GM12892 (cell line): ENCODE measurements around the gene MYLK.

ENCODE experiments used
- DNase-seq: peaks from one replicate; pipeline ENCODE4 v3.0.0; 2011; ENCODE audit not compliant: insufficient read length
- FAIRE-seq: peaks from 2 replicates; lab custom pipeline; 2011; peaks lifted over from hg19 to GRCh38; lab: Jason Lieb, UNC
- POLR2A ChIP-seq: IDR thresholded peaks from 2 replicates; pipeline ENCODE4 v1.6.1; 2011; ENCODE audit warnings: low read depth, low read length, control low read depth
- POLR2AphosphoS5 ChIP-seq: IDR thresholded peaks from 2 replicates; pipeline ENCODE4 v1.6.1; 2011; ENCODE audit warnings: low read depth, low read length, control low read depth
- TAF1 ChIP-seq: IDR thresholded peaks from 2 replicates; pipeline ENCODE4 v1.6.1; 2011; ENCODE audit warnings: low read depth, mild to moderate bottlenecking, control low read depth, low read length, borderline replicate concordance

Gene MYLK

DNA sequence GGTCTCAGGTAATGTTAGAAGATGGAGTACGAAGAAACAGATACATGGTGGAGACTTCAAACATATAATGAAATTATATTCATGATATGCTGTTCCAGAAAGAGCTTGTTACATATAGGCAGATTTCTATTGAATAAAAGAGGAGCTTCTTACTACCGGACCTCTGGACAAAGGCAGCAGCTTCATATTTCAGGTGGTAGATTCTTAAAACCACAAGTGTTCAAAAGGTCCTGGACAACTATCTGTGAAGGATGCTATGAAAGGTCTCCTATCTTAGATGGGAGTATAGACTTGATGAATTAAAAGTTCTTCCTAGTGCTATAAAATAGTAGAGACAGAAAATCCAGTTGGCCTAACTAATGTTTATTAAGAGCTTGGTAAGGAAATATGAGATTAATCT, 43.2 kb downstream of the MYLK start:
- DNase-seq (no peak), FAIRE-seq (no peak)
- no peak for TF ChIP-seq TAF1
- no peak for TF ChIP-seq POLR2AphosphoS5
- no peak for TF ChIP-seq POLR2A

DNA sequence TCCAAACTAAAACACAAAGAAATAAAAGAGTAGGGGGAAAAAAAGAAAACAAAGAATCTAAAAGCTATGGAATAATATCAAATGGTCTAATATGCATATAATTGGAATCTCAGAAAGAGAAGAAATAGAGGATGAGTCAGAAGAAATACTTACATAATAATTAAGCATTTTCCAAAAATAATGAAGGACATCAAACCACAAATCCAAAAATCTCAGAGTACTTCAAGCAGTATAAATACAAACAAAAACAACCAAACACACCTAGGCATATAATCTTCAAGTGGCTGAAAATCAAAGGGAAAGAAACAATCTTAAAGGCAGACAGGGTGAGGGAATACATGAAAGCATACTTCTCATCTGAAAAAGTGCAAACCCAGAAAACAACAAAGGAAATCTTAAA, 46.3 kb downstream of the MYLK start:
- TF ChIP-seq TAF1, result no peak
- TF ChIP-seq POLR2AphosphoS5, result no peak
- TF ChIP-seq POLR2A, result no peak
- DNase-seq (no peak), FAIRE-seq (no peak)

DNA sequence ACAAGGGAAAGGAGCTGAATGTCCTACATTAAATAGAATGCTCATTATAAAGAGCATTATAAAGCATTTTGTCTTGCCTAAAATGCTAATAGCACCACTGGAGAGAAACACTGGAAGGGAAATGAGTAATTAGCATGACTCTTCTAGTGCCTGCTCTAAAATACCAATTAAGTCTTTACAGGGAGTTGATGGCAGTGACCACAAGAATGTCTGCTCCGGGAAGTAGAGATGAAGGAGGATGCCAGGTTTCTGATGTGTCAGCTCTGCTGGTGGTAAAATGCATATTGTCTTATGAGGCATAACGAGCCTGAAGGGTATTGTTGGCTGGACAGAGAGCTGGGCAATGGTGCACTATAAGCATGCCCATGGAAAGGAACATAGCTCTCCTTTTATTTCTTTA, 49.5 kb downstream of the MYLK start:
- DNase-seq (no peak), FAIRE-seq (no peak)
- TF ChIP-seq POLR2A, result no peak
- TF ChIP-seq POLR2AphosphoS5, result no peak
- no peak for TF ChIP-seq TAF1

DNA sequence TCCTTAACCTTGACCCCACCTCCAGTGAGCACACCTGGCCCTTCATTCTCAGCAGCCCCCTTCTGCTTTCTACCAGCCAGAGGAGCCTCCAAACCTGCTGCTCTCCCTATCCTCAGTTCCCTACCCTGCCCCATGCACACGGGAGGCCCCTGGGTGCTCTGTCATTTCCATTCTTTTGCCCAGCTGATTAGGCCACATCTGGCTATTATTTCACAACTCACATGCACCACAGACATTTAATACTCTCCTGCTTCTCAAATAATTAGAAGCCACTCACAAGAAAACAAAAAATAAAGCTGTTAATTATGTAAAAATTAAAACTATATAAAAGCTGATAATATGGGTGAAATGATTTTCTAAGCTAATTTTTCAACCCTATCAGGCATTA, 50.7 kb downstream of the MYLK start:
- DNase-seq, result no peak
- TF ChIP-seq TAF1 (no peak), POLR2AphosphoS5 (no peak), POLR2A (no peak)
- FAIRE-seq, result no peak

DNA sequence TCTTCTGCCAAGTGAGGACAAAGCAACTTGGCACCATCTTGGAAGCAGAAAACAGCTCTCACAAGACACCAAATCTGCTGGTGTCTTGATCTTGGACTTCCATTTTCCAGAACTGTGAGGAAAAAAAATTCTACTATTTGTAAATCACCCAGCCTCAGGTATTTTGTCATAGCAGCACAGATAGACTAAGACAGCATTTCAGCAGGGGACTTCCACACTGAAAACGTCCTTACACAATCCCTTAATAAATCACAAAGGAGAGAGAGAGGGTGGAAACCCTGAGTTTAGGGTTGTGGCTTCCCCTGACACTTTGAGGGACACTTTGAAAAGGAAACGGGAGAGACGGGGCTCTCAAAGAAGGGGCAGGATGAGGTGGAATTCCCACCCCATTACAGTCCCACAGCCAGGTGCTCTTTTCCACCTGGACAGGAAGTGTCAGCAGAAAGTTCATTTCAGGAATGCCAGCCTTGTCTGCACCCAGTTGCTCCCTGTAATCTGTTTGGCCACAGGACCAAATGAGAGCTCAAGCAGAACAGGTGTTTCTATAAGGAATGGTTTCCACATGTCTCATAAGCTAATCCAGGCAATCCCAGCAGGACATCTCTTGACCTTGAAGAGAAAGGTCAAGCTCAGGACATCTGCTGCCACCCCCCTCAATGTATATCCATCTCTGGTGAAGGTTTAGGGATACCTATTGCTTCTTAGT, 51.3 kb downstream of the MYLK start:
- no peak for DNase-seq
- no peak for FAIRE-seq
- TF ChIP-seq POLR2A (no peak), POLR2AphosphoS5 (no peak)

DNA sequence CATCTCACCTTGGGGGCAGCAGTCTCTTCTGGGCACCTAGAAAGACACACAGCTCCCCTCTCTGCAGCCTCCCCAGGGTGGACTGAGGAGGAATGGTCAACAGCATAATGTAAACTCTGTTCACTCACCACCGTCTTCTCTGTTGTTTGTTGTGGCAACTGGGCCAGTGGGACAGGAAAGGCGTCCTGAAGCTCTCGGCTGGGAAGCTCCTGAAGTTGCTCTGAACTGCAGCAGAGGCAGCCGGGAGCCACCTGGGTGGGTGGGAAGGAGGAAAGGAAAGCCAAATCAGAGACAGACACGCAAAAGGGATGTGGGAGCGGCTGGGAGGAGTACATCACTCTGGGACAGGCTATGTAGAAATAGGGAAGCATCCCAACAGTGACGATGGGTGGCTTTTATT, 52.7 kb downstream of the MYLK start:
- DNase-seq (no peak), FAIRE-seq (no peak)
- TF ChIP-seq POLR2AphosphoS5, result no peak
- no peak for TF ChIP-seq POLR2A
- no peak for TF ChIP-seq TAF1

DNA sequence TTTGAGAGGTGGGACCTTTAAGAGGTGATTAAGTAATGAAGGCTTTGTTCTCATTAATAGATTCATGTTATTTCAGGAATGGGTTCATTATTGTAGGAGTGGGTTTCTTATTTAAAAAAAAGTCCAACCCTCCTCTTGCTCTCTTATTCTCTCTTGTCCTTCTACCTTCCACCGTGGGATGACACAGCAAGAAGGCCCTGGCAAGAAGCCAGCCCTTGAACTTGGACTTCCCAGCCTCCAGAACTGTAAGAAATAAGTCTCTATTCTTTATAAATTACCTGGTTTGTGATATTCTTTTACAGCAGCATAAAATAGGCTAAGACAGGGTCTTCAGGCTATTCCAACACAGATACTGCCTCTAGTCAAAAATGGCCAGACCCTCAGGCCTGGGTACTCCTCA, 62.2 kb downstream of the MYLK start:
- no peak for TF ChIP-seq TAF1
- TF ChIP-seq POLR2A, result no peak
- TF ChIP-seq POLR2AphosphoS5, result no peak
- FAIRE-seq (no peak), DNase-seq (no peak)

DNA sequence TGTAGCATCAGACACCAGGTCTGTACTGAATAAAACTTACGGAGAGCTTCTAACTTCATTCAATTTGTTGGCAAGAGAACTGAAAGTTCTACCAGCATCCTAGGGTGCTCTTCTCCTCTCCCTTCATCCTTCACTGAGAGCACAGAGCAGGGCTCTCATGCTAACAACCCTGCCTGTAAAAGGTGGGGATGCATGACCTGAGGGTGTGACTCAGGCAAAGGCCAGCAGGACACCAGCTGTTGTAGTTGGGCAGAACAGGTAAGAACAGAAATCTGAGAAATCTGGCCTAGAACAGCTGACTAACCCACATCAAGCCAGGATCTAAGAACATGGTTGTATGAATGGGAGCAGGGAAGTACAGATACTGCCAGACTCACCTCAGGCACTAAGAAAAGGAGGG, 64.2 kb downstream of the MYLK start:
- FAIRE-seq (no peak), DNase-seq (no peak)
- no peak for TF ChIP-seq POLR2AphosphoS5
- TF ChIP-seq POLR2A, result no peak
- TF ChIP-seq TAF1, result no peak

DNA sequence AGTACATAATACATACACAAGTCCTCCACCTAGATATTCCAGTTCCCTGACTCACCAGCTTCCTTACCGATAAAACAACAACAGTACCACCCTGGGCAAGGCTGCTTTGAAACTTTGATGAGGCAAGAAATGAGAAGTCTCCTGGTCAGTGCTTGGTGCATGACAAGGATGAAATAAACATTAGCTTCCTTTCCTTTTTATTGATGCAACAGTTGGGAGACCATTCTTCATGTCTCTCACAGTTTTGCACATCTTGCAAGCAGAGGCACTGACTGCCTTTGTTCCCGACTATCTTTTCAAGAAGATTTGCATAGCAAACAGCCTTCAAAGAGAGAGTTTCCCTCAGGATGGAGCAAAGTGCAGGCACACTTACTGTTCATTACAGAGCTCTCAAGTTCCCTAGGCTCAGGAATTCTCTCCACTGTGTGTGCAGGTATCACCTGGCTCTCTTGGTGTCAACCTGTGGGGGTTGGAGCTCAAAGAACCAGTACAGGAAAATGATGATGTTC, 65.2 kb downstream of the MYLK start:
- no peak for DNase-seq
- TF ChIP-seq POLR2A (no peak), POLR2AphosphoS5 (no peak), TAF1 (no peak)
- no peak for FAIRE-seq

DNA sequence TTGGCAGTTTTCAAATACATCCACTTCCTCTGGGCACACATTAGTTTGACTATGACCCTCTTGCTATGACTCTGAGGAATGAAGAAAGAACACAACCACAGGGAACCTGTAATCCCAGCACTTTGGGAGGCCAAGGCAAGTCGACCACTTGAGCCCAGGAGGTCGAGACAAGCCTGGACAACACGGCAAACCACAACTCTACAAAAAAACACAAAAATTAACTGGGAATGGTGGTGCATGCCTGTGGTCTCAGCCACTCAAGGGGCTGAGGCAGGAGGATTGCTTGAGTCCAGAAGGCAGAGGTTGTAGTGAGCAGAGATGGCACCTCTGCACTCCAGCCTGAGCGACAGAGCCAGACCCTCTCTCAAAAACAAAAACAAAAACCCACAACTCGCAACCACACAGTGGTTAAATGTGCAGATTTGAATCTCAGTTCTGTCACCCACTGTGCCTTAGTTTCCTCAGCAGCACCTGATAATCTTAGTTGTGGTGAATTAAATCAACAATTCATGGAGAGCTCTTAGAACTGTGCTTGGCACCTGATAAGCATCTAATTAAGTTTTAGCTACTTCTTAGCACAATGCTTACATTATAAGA, 65.7 kb downstream of the MYLK start:
- DNase-seq, result no peak
- no peak for FAIRE-seq
- TF ChIP-seq TAF1 (no peak), POLR2AphosphoS5 (no peak), POLR2A (no peak)

DNA sequence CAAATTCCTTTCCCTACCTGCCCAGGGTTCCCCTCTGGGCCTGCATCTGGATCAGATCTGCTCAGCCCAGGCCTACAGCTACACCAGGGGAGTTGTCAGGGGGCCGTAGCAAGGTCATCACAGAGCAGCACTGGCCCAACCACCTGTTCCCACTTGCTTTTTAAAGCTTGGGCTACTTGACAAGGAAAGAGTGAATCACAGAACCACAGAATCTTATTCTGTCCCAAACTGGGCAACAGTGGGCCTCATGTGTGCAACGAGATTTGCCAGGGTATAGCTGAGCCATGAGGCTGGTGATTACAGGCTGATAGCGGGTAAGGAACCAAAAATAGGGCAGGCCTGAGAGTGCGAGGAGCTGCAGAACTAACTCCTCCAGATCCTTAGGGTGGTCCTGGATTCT, 66.7 kb downstream of the MYLK start:
- TF ChIP-seq TAF1, result no peak
- TF ChIP-seq POLR2A, result no peak
- TF ChIP-seq POLR2AphosphoS5, result no peak
- FAIRE-seq (no peak), DNase-seq (no peak)

DNA sequence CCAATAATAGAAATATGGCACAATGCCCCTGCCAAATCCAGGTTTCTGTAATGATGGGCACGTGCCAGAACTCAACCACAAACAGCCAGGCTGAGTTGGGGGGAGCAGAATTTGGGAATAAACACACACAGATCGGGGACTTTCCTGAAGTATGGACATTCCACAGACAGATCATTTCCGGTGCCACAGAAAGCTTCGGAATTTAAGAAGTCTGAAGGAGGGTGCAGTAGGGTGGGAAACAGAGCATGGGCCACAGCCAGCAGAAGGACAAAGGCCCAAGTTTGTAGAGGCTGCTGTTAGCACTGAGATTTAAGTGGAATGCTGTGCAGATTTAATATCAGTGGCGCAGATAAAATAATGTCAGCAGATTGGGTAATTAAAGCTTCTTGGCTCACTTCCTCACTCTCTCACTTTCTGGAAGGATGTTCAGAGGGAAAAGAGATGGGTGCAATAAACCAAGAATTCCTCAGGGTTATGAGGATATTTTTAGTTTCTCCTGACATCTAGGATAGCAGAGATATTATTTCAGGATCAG, 67.4 kb downstream of the MYLK start:
- DNase-seq (no peak), FAIRE-seq (no peak)
- no peak for TF ChIP-seq POLR2A
- no peak for TF ChIP-seq POLR2AphosphoS5
- TF ChIP-seq TAF1, result no peak
